Testis (tissue), 3 donors: Measurements from ENCODE around the gene CCDC33. TPM values are rescaled to one million over a fixed set of nuclear protein-coding genes. Genes with fewer than 3 reads are reported as not detected.

ENCODE experiments used
- DNase-seq: peaks from one replicate; pipeline ENCODE4 v3.0.0-alpha.2; 2019
- H3K27ac ChIP-seq, 2 donors: fragments of 200-600 bp; sonication (generic); one replicate each; pipeline ENCODE4 v1.5.1; 2019
- H3K27me3 ChIP-seq: fragments of 200-600 bp; sonication (generic); one replicate; pipeline ENCODE4 v1.5.1; 2019
- H3K36me3 ChIP-seq: fragments of 200-600 bp; sonication (generic); one replicate; pipeline ENCODE4 v1.5.1; 2017; ENCODE audit warnings: low read depth; ENCODE audit errors: missing control alignments
- H3K4me1 ChIP-seq: fragments of 200-600 bp; sonication (generic); one replicate; pipeline ENCODE4 v1.5.1; 2019
- H3K4me3 ChIP-seq, 2 donors: fragments of 200-600 bp; sonication (generic); one replicate each; pipeline ENCODE4 v1.5.1; 2017 to 2019
- H3K9me3 ChIP-seq: fragments of 200-600 bp; sonication (generic); one replicate; pipeline ENCODE4 v1.5.1; 2017
- CTCF ChIP-seq, 3 experiments: fragments of 450-650 bp in 2 of 3; fragments of 200-600 bp in 1 of 3; sonication (generic) in 1 of 3; IDR thresholded peaks; one replicate each; pipeline ENCODE4 v1.5.1; 2016 to 2019; ENCODE audit warnings: antibody characterized with exemption in 3 of 3, mild to moderate bottlenecking in 2 of 3, moderate library complexity in 1 of 3
- POLR2A ChIP-seq: fragments of 450-650 bp; IDR thresholded peaks from one replicate; pipeline ENCODE4 v1.6.1; 2017; ENCODE audit warnings: antibody characterized with exemption, mild to moderate bottlenecking, moderate library complexity
- WGBS, 2 donors: methylation state at CpG; one replicate each; pipeline ENCODE4 v1.1.5; 2018; 5-methylcytosine and 5-hydroxymethylcytosine counted together
- intact Hi-C: fragments of 100-400 bp; cut with DNase I; formaldehyde crosslinking; loops from one replicate; pipeline ENCODE4 v1.15.1; 2023; ENCODE audit warnings: low total_unique reads
- polyA plus RNA-seq: library from polyadenylated mRNA; stranded (reverse); fragments of 350-450 nt; fragmentation: Illumina TruSeq; extraction: RNeasy Lipid Tissue Mini Kit (QIAGEN cat#74804); gene quantifications from one replicate; pipeline ENCODE4 v1.2.3, GENCODE V29; 2014; ENCODE audit warnings: low read depth, low replicate concordance; ENCODE audit not compliant: insufficient read depth
- total RNA-seq, 2 donors: library from RNA; depleted of rRNA; stranded (reverse); fragments of >200 nt; gene quantifications; one replicate each; pipeline ENCODE4 v1.2.3, GENCODE V29; 2016

The CCDC33 gene
- total and polyA plus RNA-seq, 3 donors from 2014 or later = 11.6 to 41.3 (median 18.5) TPM

- H3K36me3 ChIP-seq = no peaks in the 10 kb centered on the region
- H3K9me3 ChIP-seq = no peaks in the 10 kb centered on the region
- peaks cover 38% of the 10 kb centered on the region for H3K4me1 ChIP-seq
- peak overlapping the region; percentile 58 to 80 for H3K27ac ChIP-seq
- 34 to 37% methylated on average over 13 of the region's 13 CpGs for WGBS, 2 donors
- no peak for TF ChIP-seq CTCF (IDR thresholded peaks at IDR 0.05)
- TF ChIP-seq POLR2A = no peak
- H3K27me3 ChIP-seq = no peaks in the 10 kb centered on the region
- no peak for DNase-seq
- no peak overlapping the region for H3K4me3 ChIP-seq
- intact Hi-C loops = loop anchor here (5.0 to 10.0 kb wide), 2 partner anchors 252 to 394 kb away; no protein-coding TSS in a partner anchor
Observed at GRCh38 chr15:74373056-74373650, 137.0 kb downstream of the CCDC33 start.

- Histone ChIP-seq H3K27me3 (no peaks in the 10 kb centered on the region), H3K27ac (peak overlapping the region; percentile 58 to 80), H3K9me3 (no peaks in the 10 kb centered on the region), H3K4me1 (peaks cover 33% of the 10 kb centered on the region), H3K4me3 (peak overlapping the region; percentile 42 to 63), H3K36me3 (no peaks in the 10 kb centered on the region)
- WGBS, 2 donors = 1% methylated on average over 26 to 62 of the region's 62 CpGs
- intact Hi-C loops = loop anchor here (5.0 to 10.0 kb wide), 2 partner anchors 251 to 393 kb away; no protein-coding TSS in a partner anchor
- TF ChIP-seq POLR2A (no peak), CTCF (IDR thresholded peaks at IDR 0.05) (peak; percentile 71 to 86 (median 79))
- DNase-seq = peak; percentile 96
Observed at GRCh38 chr15:74373731-74374647, 137.9 kb downstream of the CCDC33 start.

GRCh38 chr15:74374648-74375302, 138.6 kb downstream of the CCDC33 start:
- no peaks in the 10 kb centered on the region for H3K27me3 ChIP-seq
- no peak for TF ChIP-seq POLR2A
- no peak for TF ChIP-seq CTCF (IDR thresholded peaks at IDR 0.05)
- WGBS, 2 donors = 20 to 34% methylated on average over 7 to 11 of the region's 11 CpGs
- intact Hi-C loops = loop anchor here (5.0 to 10.0 kb wide), 2 partner anchors 250 to 393 kb away; no protein-coding TSS in a partner anchor
- DNase-seq = no peak
- H3K4me1 ChIP-seq = peaks cover 25% of the 10 kb centered on the region
- H3K9me3 ChIP-seq = no peaks in the 10 kb centered on the region
- no peak overlapping the region for H3K27ac ChIP-seq
- H3K36me3 ChIP-seq = no peaks in the 10 kb centered on the region
- peak overlapping the region; percentile 42 to 63 for H3K4me3 ChIP-seq

- intact Hi-C loops = loop anchor here (10.0 kb wide), 1 partner anchor 250 kb away; no protein-coding TSS in a partner anchor
- Histone ChIP-seq H3K9me3 (no peaks in the 10 kb centered on the region), H3K36me3 (no peaks in the 10 kb centered on the region), H3K27me3 (no peaks in the 10 kb centered on the region), H3K4me3 (no peak overlapping the region), H3K4me1 (peaks cover 20% of the 10 kb centered on the region), H3K27ac (no peak overlapping the region)
- DNase-seq = peak; percentile 93
- TF ChIP-seq CTCF (IDR thresholded peaks at IDR 0.05) = peak; percentile 80 to 86 (median 84)
- no peak for TF ChIP-seq POLR2A
- WGBS, 2 donors = 13 to 19% methylated on average over 9 of the region's 9 CpGs
Observed at GRCh38 chr15:74375303-74375693, 139.2 kb downstream of the CCDC33 start.
